DMS53 treated with DMSO at 0.1 percent for 48 hours (cell line): ENCODE results near the gene TNFRSF18.

Source experiments
- DNase-seq: peaks from one replicate; lab custom pipeline; 2025; ENCODE audit not compliant: unreplicated experiment; lab: John Stamatoyannopoulos, UW

Gene TNFRSF18

DNA sequence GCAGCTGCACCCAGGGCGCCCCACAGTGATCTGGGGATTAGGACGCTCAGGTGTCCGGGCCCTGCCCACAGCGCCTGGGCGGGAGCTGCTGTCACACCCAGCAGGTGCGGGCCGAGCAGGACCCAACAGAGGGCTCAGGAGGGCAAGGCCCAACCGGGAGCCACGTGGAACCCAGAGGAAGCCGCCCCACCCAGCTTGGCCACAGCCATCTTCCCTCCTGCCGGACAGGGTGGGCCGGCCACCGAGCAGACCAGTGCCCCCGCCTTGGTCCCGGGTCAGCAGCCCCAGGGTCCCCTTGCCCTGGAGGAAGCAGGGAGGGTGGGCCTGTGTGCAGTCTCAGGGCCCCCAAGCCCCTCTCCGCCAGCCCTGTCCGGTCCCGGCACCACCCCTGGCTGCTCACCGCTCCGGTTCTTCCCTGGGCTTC lies 39.0 kb downstream of the TNFRSF18 start:
- no peak for DNase-seq

DNA sequence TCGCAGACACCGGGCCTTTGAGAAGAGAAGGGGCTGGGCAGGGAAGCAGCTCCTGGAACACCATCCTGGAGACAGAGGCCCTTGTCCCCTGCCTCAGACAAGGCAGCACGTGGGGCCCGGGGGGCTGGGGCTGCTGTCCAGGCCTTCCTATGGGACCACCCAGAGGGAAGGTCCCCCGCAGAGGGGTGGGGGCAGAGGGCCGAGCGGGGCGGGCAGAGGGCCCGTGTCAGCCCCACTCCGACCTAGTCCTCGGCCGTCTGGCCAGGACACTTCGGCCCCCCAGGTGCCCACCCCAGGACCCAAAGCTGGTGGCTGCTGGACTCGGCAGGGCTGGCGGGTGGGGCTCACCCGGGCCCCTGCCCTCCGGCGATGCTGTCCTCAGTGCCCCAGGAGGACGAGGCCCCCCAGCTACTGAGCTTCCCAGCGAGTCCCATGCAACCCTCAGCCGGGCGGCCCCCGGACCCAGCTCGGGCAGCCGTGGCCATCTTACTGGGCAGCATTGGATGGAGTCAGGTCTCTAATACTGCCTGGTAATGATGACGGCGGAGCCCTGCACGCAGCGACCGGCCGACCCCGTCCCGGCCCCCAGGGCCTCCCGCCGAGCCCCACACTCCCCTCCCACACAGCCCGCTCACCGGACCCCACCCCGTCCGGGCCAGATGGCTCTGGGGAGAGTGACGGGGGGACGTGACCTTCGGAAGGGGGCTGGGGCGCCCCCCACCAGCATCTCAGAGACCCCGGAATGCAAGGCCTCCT lies 39.6 kb downstream of the TNFRSF18 start:
- no peak for DNase-seq

DNA sequence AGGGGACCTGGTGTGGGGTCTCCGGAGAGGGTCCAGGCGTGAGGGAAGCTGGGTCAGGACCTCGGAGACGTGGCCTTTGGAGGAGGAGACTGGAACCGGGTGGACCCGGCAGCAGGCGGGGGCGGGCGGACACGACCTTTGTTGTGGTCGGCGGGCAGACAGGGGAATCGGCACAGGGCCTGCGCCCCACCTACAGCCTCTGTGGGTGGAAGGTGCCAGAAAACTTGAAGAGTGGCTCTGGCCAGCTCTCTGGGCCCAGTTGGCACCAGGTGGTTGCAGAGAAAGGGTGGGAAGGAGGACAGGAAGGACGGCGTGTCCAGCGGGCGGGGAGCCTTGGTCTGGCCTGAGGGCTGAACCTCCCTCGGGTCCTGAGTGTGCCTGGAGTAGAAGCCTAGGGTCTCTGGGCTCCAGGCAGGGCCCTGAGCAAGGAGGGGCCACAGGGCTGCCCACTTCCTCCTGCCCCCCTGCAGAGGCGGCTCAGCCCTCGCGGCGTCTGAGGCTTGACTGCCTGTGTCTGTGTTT lies 40.4 kb downstream of the TNFRSF18 start:
- no peak for DNase-seq

DNA sequence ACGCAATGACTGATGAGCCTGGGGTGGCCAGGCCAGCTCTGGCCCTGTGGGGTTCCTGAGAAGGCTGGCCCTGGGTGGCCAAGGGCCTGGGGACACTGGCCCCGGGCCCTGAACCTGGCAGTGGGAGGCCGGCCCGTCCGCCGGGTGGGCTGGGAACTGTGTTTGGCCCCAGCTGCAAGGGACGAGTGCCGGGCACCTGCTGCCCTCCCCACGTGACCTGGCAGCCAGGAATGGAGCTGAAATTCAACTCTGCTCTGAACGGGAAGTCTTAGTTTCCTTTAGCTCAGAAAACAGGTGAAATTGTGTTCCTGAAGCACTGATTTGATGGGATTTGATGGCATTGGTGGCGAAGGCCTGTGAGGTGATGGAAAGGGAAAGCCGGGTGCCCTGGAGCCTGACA lies 40.9 kb downstream of the TNFRSF18 start:
- no peak for DNase-seq

DNA sequence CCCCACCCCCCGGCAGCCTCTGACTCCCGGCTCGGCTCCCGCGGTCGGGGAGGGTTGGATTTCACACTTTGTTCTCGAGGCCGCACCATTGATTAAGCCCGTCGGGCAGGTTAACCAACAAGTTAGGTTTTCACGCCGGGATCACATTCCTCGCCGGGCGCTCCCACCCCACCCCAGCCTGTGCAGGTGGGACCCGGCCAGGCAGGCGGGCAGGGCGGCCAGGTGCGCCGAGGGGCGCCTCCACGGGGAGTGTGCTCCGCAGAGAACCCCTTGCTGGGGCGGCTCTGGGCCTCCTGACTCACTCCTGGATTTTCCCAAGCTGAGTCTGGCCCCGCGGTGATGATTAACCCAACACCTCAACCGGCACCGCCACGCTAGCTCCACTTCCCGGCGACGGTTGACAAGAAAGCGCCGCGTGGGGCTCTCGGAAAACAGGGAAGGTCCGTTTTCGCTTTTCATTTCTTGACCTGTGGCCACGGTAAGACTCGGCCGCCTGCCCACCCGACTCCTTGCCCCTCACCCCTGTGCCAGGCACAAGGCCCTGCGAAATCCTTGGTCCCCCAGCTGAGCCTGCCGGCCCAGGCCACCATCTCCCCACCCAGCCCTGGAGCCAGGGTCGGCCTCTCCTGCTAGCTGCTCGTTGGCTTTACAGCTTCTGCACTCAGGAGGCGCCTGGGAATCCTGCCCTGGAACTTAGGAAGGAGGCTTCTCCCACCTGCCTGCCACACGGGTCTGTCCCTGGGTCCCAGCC lies 41.5 kb downstream of the TNFRSF18 start:
- peak; percentile 53 for DNase-seq

DNA sequence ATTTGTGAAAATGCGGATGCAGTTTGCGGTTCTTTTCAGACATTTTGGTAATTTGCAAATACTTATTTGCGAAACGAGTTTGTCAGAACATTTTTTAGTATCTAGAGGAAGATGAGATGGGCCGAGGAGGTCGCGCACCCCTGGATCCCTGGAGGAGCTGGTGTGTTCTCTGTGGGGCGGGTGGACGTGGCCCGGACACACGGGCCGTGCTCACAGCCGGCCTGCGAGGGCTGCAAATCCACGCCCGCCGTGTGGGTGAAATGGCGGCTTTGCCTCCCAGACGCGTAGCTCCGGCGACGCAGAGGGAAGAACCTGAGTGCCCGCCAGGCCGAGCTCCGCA lies 42.1 kb downstream of the TNFRSF18 start:
- no peak for DNase-seq

- no peak for DNase-seq
These were observed 42.8 kb downstream of the TNFRSF18 start for GRCh38 chr1:1163538-1164070.

- DNase-seq = peak; percentile 93
These were observed 43.5 kb downstream of the TNFRSF18 start for GRCh38 chr1:1162597-1163537.

- no peak for DNase-seq
These were observed 44.7 kb downstream of the TNFRSF18 start for GRCh38 chr1:1161683-1162079.

DNA sequence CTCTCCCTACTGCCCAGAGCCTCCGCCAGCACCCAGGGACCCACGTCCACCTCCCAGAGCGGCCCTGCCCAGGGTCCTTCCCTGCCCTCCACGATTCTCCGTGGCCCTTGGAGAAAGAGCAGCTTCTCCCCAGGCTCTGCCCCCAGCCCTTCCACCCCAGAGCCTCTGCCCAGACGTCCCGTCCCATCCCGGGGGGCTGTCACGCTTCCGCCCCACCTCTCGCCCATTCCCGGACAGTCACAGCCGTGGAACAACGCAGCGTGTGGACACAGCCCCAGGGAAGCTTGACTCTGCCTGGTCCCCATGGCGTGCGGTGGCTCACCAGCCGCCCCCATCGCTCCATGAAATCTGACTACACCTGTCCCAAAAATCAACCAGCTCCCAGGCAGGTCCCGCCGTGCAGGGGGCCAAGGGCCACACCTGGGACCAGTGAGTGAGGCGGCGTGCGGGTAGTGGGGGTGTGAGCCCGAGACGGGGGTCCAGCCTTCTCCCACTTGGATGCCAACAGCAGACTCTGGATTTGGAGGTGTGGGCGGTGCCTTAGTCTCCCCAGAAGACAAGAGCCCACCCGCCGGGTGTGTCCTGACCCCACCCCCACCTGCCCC lies 45.2 kb downstream of the TNFRSF18 start:
- DNase-seq = no peak

- no peak for DNase-seq
These were observed 46.0 kb downstream of the TNFRSF18 start for GRCh38 chr1:1160281-1160930.

- peak; percentile 12 for DNase-seq
These were observed 48.3 kb downstream of the TNFRSF18 start for GRCh38 chr1:1157914-1158710.

DNA sequence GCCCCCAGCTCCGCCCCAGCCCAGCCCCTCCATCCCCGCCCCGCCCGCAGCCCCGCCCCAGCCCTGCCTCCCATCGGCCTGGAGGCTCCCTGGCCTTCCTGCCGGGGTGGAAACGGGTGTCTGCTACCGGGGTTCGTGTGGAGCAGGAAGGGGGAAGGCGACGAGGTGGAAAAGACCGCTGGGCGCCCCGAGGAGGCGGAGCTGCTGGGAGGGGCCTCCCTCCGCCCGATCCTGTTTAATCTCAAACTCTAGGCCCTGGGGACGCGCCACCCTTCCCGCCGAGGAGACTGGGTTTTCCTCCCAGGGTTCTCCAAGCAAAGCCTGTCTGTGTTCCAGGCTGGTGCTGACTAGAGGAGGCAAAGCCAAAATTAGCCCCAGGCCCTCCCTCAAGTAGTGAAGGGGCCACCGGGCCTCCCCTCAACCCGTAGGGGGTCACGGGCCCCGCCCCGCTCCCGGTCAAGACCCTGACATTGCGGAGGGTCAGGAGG lies 48.9 kb downstream of the TNFRSF18 start:
- DNase-seq = peak; percentile 69

DNA sequence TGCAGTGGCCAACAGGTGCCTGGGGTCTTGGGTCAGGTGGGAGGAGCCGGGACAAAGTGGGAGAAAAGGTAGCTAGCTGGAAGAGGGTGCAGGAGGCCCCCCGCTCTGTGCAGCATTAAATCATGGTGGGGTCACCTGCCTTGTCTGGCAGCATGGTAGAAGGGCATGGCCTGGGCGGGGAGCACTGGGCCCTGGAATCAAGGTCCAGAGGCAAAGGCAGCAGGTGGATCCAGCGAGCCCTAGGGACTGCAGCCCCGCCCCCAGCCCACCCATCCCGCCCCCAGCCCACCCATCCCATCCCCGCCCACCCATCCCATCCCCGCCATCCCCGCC lies 49.4 kb downstream of the TNFRSF18 start:
- no peak for DNase-seq

- no peak for DNase-seq
These were observed 50.0 kb downstream of the TNFRSF18 start for GRCh38 chr1:1156140-1157032.

GRCh38 chr1:1155258-1155657 lies 51.1 kb downstream of the TNFRSF18 start:
- DNase-seq = no peak

DNA sequence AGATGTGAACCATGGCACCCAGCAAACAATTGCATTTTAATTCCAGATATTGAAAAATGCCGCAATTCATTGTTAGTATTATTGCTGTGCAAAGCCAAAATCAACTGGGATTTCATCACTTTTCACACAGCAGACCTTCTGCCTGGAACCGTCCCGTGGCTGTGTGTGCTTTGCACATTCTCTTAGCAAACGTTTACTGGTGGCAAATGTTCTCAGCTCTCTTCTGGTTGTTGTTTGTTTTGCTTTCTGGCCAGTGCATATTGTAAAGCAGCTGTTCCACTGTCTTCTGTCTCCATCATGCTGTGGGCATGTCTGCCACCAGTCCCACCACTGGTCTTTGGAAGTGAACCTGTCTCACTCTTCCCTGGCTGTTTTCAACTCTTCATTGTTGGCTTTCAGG lies 52.5 kb downstream of the TNFRSF18 start:
- peak; percentile 7 for DNase-seq
